ENCODE measurements around the gene CYP11A1.

GRCh38 chr15:74320352-74321247, 46.8 kb downstream of the CYP11A1 start:
- TF ChIP-seq CHD4 (IDR thresholded peaks at IDR 0.05; ENCODE audit: borderline replicate concordance) (no peak), POLR2A (IDR thresholded peaks at IDR 0.05; ENCODE audit: low read length) (no peak), TP53 (CRISPR knock-in tag; IDR thresholded peaks at IDR 0.05) (no peak)
